DMS53 (cell line): ENCODE results near the gene PARVB.

Experiments used
- DNase-seq: peaks from one replicate; lab custom pipeline; 2025; lab: John Stamatoyannopoulos, UW

Gene PARVB

DNA sequence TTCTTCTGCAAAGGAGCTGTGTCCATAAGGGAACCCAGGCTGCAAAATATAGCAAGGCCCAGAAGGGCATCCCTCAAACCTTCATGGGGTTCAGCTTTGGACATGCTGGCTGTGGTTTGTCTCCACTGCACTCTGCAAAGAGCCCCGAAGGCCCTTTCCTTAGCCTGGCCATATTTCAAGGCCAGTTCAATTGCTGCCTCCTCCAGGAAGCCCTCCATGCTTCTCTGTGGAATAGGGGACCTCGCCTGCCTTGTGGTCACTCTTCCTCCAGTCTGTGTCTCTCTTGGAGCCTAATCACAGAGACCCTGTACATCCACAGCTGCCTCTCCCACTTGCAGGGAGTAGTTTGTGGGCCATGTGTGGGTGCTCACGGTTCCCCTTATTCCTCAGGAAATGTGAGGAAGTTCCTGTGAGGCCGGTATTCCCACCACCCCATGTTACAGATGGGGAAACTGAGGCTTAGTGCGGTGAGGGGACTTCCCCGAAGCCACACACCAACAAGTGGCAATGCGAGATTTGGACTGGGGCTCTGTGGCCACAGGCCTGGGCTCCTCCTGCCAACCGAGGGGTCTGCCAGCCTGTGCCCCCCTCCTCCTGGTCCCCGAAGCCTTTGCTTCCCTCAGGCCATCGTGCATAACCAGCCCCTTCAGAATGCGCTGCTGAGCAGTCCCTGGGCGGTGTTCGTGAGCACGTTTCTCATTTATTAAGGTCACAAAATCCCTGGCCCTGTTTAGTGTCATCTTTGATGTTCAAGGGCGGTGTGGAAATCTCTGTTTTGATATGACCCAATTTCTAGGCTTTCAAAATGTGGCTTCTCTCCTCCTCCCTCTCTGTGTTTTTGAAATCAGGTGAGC is 65.8 kb downstream of the PARVB start:
- no peak for DNase-seq

- DNase-seq, result no peak
Observed at GRCh38 chr22:44090571-44090905, 66.4 kb downstream of the PARVB start.

GRCh38 chr22:44091021-44091721 is 67.1 kb downstream of the PARVB start:
- peak; percentile 19 for DNase-seq

DNA sequence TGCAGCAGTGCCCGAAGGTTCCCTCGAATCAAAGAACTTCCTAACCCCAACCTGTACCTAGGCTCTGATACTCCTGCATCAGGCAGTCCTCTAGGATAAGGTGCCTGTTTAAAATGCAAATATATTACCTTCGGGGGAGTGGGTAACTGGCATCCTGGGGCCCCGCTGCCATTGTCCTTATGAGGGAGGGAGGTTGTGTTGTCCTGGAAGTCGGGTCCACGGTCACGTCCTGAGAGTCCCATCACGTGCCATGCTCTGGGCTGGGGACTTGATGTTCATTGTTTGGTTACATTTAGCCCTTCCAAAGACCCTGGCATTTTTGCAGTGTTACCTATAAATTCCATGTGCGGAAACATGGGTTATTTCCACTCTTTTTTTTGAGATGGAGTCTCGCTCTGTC is 67.6 kb downstream of the PARVB start:
- DNase-seq, result no peak

DNA sequence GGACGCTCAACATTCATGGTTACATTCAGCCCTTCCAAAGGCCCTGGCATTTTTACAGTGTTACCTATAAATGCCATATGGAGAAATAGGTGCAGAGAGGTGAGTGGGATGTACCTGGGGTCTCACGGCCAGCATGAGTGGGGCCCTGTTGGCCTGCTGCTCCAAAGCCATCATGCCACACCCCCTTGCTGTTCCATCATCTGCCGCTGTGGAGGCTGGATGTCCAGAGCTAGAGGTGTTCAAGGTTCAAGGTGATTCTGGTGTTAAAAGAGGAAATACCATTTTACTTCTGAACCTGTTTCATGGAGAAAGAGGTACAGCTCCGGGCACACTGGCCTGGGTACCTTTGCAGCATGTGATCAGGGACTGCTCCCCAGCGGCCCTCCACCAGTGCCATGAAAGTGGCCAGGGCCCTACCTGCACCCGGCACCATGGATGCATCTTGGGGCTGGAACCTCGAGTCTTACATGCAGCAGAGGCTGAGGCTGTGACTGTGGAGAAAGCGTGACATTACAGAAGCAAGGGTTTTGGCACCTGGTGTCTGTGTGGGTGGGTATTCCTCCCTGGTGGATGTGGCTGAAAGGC is 68.6 kb downstream of the PARVB start:
- DNase-seq, result no peak

DNA sequence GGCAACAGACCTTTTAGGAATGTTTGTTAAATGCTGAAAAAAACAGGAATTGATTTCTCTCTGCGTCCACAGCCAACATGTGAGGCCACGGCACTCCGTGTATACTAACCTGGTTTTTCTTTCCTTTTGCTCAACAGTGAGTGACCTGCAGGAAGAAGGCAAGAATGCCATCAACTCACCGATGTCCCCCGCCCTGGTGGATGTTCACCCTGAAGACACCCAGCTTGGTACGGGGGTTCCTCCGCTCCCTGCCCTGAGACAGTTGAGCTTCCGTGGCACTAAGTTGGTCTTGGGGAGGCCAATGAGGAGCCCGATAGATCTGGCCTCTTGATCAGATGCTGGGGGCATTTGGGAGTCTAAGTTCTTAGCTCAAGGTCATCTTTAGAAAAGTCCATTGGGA is 69.7 kb downstream of the PARVB start:
- no peak for DNase-seq

- DNase-seq, result no peak
Observed at GRCh38 chr22:44094751-44095302, 70.7 kb downstream of the PARVB start.

DNA sequence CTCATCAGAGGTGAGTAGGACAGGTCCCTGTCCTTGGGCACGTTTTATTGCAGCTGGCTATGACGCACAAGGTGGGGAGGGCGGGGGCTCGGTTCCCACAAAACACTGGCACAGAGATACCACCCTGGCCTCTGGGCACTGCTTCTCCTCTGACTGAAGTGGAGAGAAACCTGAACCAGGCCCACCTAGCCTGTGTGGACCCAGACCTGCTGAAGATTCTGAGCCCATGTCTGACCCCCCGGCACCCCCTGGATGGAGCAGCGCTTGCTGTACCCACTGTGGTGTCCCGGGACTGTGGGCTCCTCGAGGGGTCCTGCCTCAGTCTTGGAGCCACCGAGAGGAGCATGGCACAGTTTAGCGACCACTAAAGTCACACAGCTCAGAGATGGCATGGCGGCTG is 72.6 kb downstream of the PARVB start:
- DNase-seq, result no peak

- DNase-seq, result no peak
Observed at GRCh38 chr22:44097263-44098020, 73.3 kb downstream of the PARVB start.

GRCh38 chr22:44098021-44098739 is 74.1 kb downstream of the PARVB start:
- DNase-seq, result no peak

GRCh38 chr22:44098966-44099530 is 74.9 kb downstream of the PARVB start:
- no peak for DNase-seq

DNA sequence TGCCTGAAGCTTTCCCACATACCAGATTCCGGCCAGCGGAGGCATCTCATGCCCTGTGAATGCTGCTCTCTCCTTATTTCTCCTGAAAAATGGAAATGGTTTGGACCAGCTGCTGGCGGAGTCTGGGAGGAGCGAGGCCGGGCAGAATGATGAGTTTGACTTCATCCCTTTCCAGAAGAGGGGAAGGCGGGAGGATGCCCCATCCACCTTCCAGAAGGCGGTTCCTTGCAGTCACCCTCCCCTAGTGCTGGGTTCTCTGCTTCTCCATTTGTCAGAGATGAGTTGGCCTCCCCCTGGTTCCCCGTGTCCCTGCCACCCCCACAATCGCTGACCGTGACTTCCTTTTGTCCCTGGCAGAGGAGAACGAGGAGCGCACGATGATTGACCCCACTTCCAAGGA is 75.6 kb downstream of the PARVB start:
- DNase-seq, result no peak

GRCh38 chr22:44100411-44100810 is 76.3 kb downstream of the PARVB start:
- no peak for DNase-seq

DNA sequence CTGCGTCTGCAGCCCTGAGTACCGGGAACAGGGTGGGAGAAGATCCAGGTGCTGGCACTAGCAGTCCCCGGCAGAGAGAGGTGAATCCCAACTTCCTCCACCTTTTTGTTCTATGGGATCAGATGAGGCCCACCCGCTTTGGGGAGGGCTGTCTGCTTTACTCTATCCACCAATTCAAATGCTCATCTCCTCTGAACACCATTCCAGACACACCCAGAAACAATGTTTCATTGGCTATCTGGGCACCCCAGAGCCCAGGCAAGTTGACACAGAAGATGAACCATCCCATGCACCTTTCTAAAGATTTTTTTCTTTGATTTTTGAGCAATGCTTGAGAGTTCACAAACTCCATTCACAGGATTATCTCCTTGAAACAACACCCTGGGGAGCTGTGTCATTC is 78.0 kb downstream of the PARVB start:
- no peak for DNase-seq

DNA sequence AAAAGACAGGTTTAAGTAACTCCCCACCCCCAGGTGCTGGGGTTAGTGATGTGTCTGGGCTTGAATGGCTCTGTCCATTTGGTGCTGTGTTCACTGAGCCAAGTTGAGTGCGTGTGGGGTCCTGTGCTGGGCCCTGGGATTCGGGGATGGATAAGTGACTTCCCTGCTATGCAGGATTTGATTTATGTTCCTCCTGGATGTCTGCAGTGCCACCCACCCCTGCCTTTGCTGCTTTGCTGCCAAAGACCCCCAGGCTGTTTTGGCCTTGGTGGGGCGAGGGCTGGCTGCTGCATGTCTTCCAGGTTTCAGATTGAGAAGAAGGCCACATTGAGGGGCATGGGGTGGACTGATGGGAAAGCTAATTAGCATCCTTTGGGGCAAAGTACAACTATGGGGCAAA is 78.8 kb downstream of the PARVB start:
- DNase-seq, result no peak

DNA sequence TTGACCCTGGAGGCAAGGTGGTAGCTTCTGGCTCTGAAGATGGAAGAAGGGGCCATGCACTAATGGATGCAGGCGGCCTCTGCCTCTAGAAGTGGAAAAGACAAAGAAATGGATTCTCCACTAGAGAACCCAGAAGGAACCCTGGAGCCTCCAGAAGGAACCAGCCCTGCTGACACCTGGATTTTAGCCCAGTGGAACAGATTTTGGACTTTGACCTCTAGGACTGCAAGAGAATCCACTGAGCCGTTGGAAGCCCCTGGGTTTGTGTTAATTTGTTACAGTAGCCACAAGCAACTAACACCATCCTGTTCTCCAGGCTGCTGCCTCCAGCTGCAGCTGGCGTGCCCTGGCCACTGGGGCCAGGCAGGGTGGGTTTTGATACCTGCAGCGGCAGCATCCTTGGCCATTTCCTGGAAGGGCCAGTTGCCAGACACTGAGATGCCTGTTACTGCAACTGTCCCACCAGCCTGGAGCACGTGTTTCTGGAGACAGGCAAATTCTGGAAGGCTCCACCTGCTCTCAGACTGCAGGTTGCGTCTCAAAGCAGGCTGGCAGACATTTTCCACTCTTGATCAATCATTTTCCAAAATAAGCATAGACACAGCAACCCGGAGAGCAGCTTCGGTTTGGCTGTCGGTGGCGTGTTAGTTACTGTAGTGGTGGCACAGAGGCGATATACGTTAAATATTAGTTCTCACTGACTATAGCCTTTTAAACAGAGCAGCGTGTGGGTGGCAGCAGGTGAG is 79.8 kb downstream of the PARVB start:
- no peak for DNase-seq

DNA sequence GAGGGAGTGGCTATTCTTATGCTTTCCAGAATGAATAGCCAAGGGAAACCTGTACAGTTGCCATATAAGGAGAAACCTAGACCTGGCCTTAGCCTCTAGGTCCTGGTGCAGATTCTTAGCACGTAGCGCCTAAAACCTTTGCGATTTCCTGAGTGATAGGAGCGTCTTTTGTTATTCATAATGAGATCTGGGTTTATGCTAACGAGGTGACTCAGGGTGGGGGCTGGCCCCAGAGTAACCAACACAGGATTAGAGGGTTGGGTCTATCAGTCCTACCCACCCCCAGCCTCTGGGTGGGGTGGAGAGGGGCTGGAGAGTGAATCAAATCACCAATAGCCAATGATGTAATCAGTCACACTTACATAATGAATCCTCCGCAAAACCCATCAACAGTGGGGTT is 83.2 kb downstream of the PARVB start:
- no peak for DNase-seq

GRCh38 chr22:44108076-44108475 is 84.0 kb downstream of the PARVB start:
- DNase-seq, result no peak

DNA sequence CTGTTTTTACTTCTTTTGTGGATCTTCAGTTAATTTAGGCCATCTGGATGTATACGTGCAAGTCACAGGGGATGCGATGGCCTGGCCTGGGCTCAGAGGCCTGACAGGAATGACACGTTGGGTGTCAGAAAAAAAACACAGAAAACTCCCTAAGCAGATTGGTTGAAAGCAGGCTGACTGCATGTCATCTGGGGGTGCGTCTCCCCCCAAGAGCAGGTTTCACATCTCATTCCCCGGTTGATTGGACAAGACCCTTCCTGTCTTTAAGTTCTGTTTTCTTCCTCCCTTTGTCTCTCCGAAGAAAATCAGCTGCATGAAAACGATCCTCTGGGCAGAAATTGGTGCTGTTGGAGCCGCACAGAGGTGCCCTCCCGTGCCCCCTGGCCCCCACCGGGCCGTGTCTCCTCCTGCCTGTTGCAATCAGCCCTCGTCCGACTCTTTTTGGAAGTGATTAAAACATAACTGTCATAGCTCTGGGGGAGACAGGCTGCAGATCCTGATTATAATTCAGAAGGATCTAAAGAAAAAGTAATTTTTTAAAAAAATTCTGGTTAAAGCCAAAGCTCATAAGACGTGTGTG is 84.8 kb downstream of the PARVB start:
- DNase-seq, result no peak

DNA sequence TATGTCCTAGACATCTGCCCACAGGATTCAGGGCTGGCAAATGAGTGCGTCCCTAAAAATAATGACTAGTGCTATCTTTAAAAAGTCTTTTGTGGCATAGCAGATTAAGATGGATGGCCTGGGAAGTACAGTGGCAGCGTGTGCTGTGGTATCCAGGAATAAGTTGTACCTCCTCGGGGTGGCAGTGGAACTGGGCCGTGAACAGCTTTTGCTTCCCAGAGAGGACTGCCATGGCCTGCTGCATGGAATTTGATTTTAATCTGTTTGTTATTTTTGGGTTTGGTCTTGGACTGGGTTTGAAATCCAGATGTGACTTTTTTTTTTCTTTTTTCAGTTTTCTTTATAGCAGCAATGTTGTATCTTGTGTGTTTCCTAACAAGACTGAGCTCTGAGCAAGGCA is 85.3 kb downstream of the PARVB start:
- no peak for DNase-seq
